NCI-H128 (cell line): ENCODE measurements around the gene GLYATL1B.
"Not testable (repeated sequence)": the region's sequence is repeated elsewhere in the genome, so short reads cannot be mapped to it uniquely, and the experiment has no call there.

Experiments used
- DNase-seq: peaks from one replicate; lab custom pipeline; 2025; ENCODE audit not compliant: unreplicated experiment; lab: John Stamatoyannopoulos, UW

The GLYATL1B gene

GRCh38 chr11:59095225-59095624, 9.1 kb downstream of the GLYATL1B start:
- not testable (repeated sequence) for DNase-seq

GRCh38 chr11:59095972-59096575, 10.0 kb downstream of the GLYATL1B start:
- not testable (repeated sequence) for DNase-seq

GRCh38 chr11:59097113-59097708, 11.1 kb downstream of the GLYATL1B start:
- no peak for DNase-seq

DNA sequence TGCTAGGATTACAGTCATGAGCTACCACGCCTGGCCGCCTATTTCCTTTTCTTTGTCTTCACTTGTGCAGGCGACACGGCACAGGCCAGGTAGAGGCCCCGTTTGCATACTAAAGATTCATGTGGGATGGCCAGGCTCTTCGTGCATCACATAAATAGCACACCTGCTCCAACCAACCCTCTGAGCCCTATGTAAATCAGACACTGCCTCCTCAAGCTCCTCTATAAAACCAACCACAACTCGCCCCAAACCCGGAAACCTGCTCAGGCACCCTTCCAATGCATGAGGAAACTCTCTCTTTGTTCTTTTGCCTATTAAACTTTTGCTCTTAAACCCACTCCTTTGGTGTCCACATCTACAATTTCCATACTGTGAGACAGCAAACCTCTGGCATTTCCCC, 11.8 kb downstream of the GLYATL1B start:
- not testable (repeated sequence) for DNase-seq

GRCh38 chr11:59102259-59102765, 16.2 kb downstream of the GLYATL1B start:
- no peak for DNase-seq

- DNase-seq: peak; percentile 93
Observed at GRCh38 chr11:59106363-59107336, 20.5 kb downstream of the GLYATL1B start, which contains the start of gene FAM111B. FAM111B (plus strand) TSS chr11:59107237; CDS start chr11:59109626, 2,389 bp downstream.

- DNase-seq: not testable (repeated sequence)
Observed at GRCh38 chr11:59107721-59108120, 21.6 kb downstream of the GLYATL1B start.

DNA sequence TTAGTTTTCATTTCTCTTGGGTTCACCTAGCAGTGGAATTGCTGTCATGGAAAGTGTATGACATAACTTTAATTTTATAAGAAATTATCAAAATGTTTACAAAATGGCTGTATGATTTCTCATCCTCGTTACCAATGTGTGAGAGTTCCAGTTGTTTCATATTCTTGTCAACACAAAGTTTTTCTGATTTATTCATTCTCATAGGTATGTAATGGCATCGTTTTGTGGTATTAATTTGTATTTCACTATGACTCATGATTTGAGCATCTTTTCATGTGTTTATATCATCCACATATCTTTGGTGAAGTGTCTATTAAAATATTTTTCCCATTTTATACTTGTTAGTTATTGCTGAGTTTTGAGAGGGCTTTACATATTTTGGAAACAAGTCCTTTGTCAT, 26.4 kb downstream of the GLYATL1B start:
- DNase-seq: no peak

DNA sequence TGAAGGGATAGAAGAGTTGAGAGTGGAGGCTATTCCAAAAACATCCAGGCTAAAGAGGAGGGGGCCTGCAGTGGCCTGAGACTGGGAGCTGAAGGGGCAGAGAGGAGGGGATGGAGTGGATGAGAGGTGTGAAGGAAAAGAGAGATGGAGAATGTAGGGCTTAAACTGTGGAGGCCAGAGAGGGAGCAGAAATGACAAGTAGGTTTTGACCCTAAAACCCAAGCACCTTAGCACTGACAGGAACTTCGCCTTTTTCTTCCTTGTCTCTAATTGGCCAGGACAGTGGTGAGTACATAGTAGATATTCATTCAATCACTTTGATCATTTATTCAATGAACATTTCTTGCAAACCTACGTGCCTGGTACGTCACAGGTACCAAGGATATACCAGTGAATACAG, 28.2 kb downstream of the GLYATL1B start:
- DNase-seq: no peak

GRCh38 chr11:59115553-59115952, 29.4 kb downstream of the GLYATL1B start:
- DNase-seq: no peak

DNA sequence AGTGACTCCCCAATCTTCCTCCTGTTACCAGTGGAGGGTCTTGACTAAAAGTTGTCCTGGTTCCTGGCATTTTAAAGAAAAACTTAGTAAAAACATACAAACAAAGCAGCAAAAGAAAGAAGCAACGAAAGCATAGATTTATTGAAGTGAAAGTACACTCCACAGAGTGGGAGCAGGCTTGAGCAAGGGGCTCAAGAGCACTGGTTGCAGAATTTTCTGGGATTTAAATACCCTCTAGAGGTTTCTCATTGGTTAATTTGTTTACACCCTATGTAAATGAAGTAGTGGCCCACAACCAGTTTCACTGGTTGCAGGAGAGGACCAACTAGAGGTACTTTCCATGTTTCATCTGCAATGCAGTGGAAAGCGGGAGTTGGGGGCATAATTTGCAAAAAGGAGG, 31.7 kb downstream of the GLYATL1B start:
- DNase-seq: no peak

DNA sequence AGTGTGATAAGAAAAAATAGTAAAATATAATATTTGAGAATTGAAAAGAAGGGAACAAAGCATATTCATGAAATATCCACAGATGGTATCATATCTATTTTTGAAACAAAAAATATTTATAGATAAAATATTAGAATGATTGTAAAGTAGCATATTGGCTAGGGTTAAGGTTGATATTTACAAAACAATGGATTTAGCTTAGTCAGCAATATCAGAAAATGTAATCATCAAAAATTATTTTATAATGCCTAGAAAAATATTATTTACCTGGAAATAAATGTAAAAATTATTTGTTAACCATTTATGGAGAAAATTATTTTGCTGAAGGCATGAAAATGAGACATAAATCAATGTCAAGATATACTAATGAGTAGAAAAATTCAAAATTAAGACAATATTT, 33.7 kb downstream of the GLYATL1B start:
- DNase-seq: no peak

DNA sequence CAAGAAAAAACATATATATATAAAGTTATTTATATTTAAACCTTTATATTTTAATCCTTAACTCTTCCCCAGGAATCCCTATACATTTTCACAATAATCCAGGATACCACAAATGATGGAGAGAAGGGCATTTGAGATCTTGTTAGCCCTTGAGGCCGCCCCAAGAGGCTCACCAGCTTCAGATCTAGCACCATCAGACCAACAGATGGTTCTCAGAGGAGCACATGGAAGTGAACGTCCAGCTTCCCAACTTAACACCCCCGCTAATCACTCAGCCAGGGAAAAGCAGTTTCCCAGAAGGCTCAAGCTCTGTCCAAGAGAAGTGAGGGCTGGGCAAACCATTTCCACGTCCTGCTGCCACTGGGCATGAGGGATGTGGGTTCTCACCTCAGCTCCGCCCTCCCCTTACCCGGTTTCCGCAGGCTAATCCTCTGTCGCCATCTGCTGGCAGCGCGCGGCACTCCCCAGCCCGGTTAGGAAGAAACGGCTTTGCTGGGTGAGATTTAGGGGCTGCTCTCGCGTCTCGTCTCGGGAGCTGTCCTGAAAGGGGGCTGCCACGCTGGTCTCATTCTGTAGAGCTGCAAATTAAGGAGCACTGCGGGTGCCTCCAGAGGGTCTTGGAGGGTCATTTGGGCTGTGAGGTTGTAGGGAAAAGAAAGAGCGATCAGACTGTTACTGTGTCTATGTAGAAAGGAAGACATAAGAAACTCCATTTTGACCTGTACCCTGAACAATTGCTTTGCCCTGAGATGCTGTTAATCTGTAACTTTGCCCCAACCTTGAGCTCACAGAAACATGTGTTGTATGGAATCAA, 49.7 kb downstream of the GLYATL1B start:
- DNase-seq: peak; percentile 69

DNA sequence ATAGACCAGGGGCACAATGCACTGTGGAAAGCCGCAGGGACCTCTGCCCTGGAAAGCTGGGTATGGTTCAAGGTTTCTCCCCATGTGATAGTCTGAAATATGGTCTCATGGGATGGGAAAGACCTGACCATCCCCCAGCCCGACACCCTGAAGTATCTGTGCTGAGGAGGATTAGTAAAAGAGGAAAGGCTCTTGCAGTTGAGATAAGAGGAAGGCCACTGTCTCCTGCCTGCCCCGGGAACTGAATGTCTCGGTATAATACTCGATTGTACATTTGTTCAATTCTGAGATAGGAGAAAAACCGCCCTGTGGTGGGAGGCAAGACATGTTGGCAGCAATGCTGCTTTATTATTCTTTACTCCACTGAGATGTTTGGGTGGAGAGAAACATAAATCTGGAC, 50.4 kb downstream of the GLYATL1B start:
- DNase-seq: not testable (repeated sequence)

DNA sequence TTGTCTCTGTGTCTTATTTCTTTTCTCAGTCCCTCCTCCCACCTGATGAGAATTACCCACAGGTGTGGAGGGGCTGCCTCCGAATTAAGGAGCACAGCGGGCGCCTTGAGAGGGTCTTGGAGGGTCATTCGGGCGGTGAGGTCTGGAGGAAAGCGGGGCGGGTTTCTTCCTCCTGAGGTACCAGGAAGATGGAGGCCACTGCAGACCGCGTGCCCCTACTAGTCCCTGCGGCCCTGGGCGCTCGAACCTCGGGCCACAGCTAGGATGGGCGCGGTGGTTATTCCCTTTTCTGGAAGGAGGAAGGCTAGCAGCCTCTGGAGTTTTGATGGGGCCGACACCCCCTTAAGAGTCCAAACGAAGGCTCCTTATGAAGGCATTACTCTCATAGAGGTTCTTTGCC, 51.1 kb downstream of the GLYATL1B start:
- DNase-seq: no peak

DNA sequence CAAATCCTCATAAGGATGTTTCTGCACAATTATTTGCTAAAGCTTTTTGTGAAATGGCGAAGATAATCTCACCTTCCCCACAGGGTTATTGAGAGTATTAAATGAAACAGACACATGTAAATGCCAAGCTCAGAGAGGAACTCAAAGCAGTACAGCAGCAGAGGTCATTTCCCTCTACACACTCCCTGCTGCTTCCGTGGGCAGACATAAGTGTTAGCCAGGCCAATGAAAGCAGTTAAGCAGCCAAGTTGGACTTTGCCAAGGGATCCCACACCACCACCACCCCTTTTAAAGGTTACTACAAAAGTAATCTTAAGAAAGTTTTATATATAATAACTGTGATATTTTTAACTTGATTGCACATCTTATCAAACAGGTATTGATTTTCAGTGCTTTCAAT, 52.5 kb downstream of the GLYATL1B start:
- DNase-seq: no peak

DNA sequence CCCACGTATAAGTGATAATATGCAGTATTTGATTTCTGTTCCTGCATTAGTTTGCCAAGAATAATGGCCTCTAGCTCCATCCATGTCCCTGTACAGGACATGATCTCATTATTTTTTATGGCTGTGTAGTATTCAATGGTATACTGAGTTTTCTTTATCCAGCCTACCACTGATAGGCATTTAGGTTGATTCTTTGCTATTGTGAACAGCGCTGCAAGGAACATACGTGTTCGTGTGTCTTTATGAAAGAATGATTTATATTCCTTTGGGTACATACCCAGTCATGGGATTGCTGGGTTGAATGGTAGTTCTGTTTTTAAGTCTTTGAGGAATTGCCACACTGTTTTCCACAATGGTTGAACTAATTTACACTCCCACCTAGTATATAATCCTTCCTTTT, 55.1 kb downstream of the GLYATL1B start:
- DNase-seq: no peak

DNA sequence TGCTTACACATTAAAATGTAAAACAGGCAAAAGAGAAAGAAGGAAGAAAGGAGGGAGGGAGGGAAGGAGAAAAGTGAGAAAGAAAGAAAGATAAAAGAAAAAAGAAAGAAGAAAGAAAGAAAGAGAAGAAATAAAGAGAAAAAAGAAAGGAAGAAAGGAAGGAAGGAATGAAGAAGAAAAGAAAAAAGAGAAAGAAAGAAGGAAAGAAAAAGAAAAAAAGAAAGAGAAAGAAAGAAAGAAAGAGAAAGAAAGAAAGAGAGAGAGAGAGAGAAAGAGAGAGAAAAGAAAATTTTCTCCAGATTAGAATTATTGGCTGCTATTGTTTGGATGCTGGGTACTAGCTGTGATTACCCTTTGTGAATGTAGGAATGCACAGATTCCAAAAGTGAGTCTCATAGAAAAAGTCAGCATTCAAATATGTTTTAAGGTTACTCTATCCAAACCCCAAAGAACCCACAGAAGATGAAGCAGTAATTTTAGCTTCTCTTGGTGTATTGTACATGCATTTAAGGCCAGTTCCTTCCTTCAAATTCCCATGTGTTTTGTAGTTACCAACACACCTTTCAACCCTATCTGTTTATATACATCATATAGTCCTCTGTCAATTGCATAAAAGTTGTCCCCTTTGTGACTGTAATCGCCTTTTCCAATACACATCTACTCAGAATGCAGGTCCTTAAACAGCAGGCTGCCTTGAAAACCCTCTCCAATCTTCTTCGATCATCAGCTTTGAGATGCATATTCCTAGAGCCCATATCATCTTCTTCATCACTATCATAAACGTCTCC, 55.8 kb downstream of the GLYATL1B start:
- DNase-seq: no peak

DNA sequence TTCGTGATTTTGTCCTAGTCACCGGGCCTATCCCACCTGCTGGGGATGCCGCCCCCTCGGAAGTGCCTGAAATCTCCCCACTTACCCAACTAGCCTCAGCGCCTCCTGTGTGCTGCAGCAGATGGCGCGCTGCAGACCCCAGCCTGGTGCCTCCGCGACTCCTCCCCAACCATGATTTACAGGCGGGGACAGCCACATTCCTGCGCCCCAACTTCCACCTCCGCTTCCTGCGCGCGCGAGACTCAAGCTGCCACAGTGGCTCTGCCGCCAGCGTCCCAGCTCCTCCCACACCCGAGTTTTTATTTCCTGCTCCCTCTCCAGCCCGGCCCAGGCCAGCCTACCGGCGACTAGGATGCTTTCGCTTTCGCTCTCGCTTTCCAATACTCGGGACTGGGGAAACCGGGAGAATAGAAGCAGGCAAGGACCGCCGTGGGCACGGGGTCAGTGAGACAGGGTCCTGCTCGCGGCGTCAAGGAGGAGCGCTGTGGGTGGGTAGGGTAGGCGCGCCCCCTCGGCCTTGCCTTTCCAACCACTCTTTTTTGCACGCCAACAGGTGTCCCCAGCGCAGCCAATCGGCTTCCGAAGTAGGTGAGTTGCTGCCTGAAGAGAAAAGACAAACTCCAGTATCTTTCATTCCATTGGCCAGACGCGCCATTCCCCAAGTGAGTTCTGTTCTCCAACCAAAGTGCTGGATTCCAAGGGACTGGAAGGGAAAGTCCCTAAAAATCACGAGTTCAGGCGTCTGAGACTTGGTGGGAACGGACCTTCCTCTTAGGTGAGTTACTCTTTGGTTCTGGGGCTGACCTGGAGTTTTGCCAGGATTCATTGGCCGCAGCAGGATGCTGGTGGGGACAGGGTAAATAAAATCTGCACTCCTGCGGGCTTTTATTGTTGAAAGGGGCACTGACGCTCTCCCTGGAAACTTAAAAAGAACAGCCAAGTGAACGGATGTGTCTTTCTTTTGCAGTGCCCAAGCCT, 56.7 kb downstream of the GLYATL1B start, which contains the start of gene FAM111A:
Gene FAM111A (plus strand): TSS at position 327 of the 978 bp plus-strand sequence. CDS start 6,017 bp downstream, outside the sequence.
- peak; percentile 65 for DNase-seq
